ENCODE results near the gene CD83. TPM values are rescaled to one million over a fixed set of nuclear protein-coding genes. Genes with fewer than 3 reads are reported as not detected.
"Not testable (repeated sequence)": the region's sequence is repeated elsewhere in the genome, so short reads cannot be mapped to it uniquely, and the experiment has no call there.

CD83 gene
- total RNA-seq, 4 donors from 2014 or later = 0.82 to 4.8 (median 2.1) TPM

GRCh38 chr6:14149053-14149738 lies 31.6 kb downstream of the CD83 start:
- no peak overlapping the region for H3K27ac ChIP-seq
- in situ Hi-C loops (cut with MboI; ENCODE audit: low pct_ligation_motif_present in 1 of 4, low pct_unique_long_range_greater_than_20kb in 1 of 4, low sequenced_read_pairs in 3 of 4) = loop anchor here (10.0 to 25.0 kb wide), 3 partner anchors 234 to 244 kb away; partner anchors contain the start of gene RNF182 (in 1 of the 4)

GRCh38 chr6:14149739-14150130 lies 32.2 kb downstream of the CD83 start:
- in situ Hi-C loops (cut with MboI; ENCODE audit: low pct_ligation_motif_present in 1 of 4, low pct_unique_long_range_greater_than_20kb in 1 of 4, low sequenced_read_pairs in 3 of 4) = loop anchor here (10.0 to 25.0 kb wide), 3 partner anchors 235 to 245 kb away; partner anchors contain the start of gene RNF182 (in 1 of the 4)

More at GRCh38 chr6:14149053-14149738, 31.6 kb downstream of the CD83 start:
- Histone ChIP-seq H3K27me3 (no peaks in the 10 kb centered on the region), H3K4me1 (no peaks in the 10 kb centered on the region), H3K4me3 (no peak overlapping the region), H3K36me3 (no peaks in the 10 kb centered on the region), H3K9me3 (no peaks in the 10 kb centered on the region)
- TF ChIP-seq POLR2A (IDR thresholded peaks at IDR 0.05) (no peak), EP300 (IDR thresholded peaks at IDR 0.05; ENCODE audit: low read depth) (no peak), POLR2AphosphoS5 (IDR thresholded peaks at IDR 0.05) (no peak), CTCF (IDR thresholded peaks at IDR 0.05) (no peak)
- 67% methylated on average over 6 of the region's 6 CpGs for WGBS, 2 donors (ENCODE audit: low coverage in 1 of 2)
- intact Hi-C loops (cut with DNase I; ENCODE audit: low total_unique reads) = loop anchor here (10.0 kb wide), 1 partner anchor 244 kb away; no protein-coding TSS in a partner anchor
- no peak for DNase-seq

GRCh38 chr6:14151300-14151699 lies 33.7 kb downstream of the CD83 start:
- H3K4me1 ChIP-seq; H3K27me3 ChIP-seq; H3K9me3 ChIP-seq; H3K27ac ChIP-seq; in situ Hi-C loops (cut with MboI; ENCODE audit: low pct_ligation_motif_present in 1 of 4, low pct_unique_long_range_greater_than_20kb in 1 of 4, low sequenced_read_pairs in 3 of 4); H3K36me3 ChIP-seq; DNase-seq; intact Hi-C loops (cut with DNase I; ENCODE audit: low total_unique reads); H3K4me3 ChIP-seq: not testable (repeated sequence)
- 84 to 89% methylated on average over 3 of the region's 3 CpGs for WGBS, 2 donors (ENCODE audit: low coverage in 1 of 2)

More at GRCh38 chr6:14149739-14150130, 32.2 kb downstream of the CD83 start:
- H3K27me3 ChIP-seq = no peaks in the 10 kb centered on the region
- TF ChIP-seq POLR2AphosphoS5 (IDR thresholded peaks at IDR 0.05) (no peak), EP300 (IDR thresholded peaks at IDR 0.05; ENCODE audit: low read depth) (no peak), POLR2A (IDR thresholded peaks at IDR 0.05) (no peak), CTCF (IDR thresholded peaks at IDR 0.05) (no peak)
- WGBS, 2 donors (ENCODE audit: low coverage in 1 of 2) = 92 to 100% methylated on average over 1 to 7 of the region's 7 CpGs
- DNase-seq = no peak
- no peaks in the 10 kb centered on the region for H3K4me1 ChIP-seq
- H3K27ac ChIP-seq = no peak overlapping the region
- no peaks in the 10 kb centered on the region for H3K9me3 ChIP-seq
- no peak overlapping the region for H3K4me3 ChIP-seq
- intact Hi-C loops (cut with DNase I; ENCODE audit: low total_unique reads) = loop anchor here (10.0 kb wide), 1 partner anchor 245 kb away; no protein-coding TSS in a partner anchor
- no peaks in the 10 kb centered on the region for H3K36me3 ChIP-seq

- Histone ChIP-seq H3K9me3 (no peaks in the 10 kb centered on the region), H3K4me1 (no peaks in the 10 kb centered on the region), H3K36me3 (no peaks in the 10 kb centered on the region), H3K4me3 (no peak overlapping the region), H3K27ac (no peak overlapping the region), H3K27me3 (no peaks in the 10 kb centered on the region)
- intact Hi-C loops (cut with DNase I; ENCODE audit: low total_unique reads) = no loop called here
- in situ Hi-C loops (cut with MboI; ENCODE audit: low pct_ligation_motif_present in 1 of 4, low pct_unique_long_range_greater_than_20kb in 1 of 4, low sequenced_read_pairs in 3 of 4) = no loop called here
- no peak for TF ChIP-seq POLR2AphosphoS5 (IDR thresholded peaks at IDR 0.05)
- TF ChIP-seq EP300 (IDR thresholded peaks at IDR 0.05; ENCODE audit: low read depth) = no peak
- no peak for TF ChIP-seq CTCF (IDR thresholded peaks at IDR 0.05)
- TF ChIP-seq POLR2A (IDR thresholded peaks at IDR 0.05) = no peak
- DNase-seq = no peak
- 79% methylated on average over 1 of the region's 1 CpG; no CpG with 5 or more reads in 1 of the 2 donors for WGBS, 2 donors (ENCODE audit: low coverage in 1 of 2)
These were observed 34.2 kb downstream of the CD83 start for GRCh38 chr6:14151773-14152172.
